Muscle of leg (tissue), 11 donors: Measurements from ENCODE around the gene CD72. TPM values are rescaled to one million over a fixed set of nuclear protein-coding genes. Genes with fewer than 3 reads are reported as not detected.

Experiments used
- DNase-seq: peaks from one replicate; pipeline ENCODE4 v3.0.0; 2013
- H3K27ac ChIP-seq: one replicate; pipeline ENCODE4 v1.5.1; 2013; ENCODE audit warnings: mild to moderate bottlenecking, low read length, control low read depth
- H3K27me3 ChIP-seq: one replicate; pipeline ENCODE4 v1.6.1; 2013; ENCODE audit warnings: low read length; ENCODE audit not compliant: control insufficient read depth, insufficient read depth
- H3K36me3 ChIP-seq: one replicate; pipeline ENCODE4 v1.6.1; 2013; ENCODE audit warnings: low read length; ENCODE audit not compliant: control insufficient read depth, insufficient read depth
- H3K4me1 ChIP-seq: one replicate; pipeline ENCODE4 v1.6.1; 2013; ENCODE audit warnings: low read length; ENCODE audit not compliant: control insufficient read depth, insufficient read depth
- H3K4me3 ChIP-seq: one replicate; pipeline ENCODE4 v1.5.1; 2013; ENCODE audit warnings: low read length, control low read depth
- H3K9me3 ChIP-seq: replicated peaks from 2 replicates; pipeline ENCODE4 v1.6.1; 2013; ENCODE audit warnings: low read depth, low read length; ENCODE audit not compliant: control insufficient read depth
- WGBS: methylation state at CpG from one replicate; pipeline ENCODE4 v1.1.5; 2013; ENCODE audit warnings: missing lambda C conversion rate; ENCODE audit not compliant: insufficient coverage; 5-methylcytosine and 5-hydroxymethylcytosine counted together
- polyA plus RNA-seq, 8 donors: library from polyadenylated mRNA; unstranded; fragments of 120-200 nt; gene quantifications; one replicate each; pipeline versions ENCODE4 v1.2.1 to v1.2.3, GENCODE V29; 2013; ENCODE audit warnings: inconsistent platforms in 1 of 8, low replicate concordance in 1 of 8; ENCODE audit not compliant: insufficient read length in 8 of 8, insufficient read depth in 1 of 8
- total RNA-seq: library from RNA; stranded (reverse); fragments of 120-200 nt; gene quantifications from one replicate; pipeline ENCODE4 v1.2.4, GENCODE V29; 2013

Gene CD72
- total and polyA plus RNA-seq, 9 donors = 1.2 to 2.9 (median 1.6) TPM

GRCh38 chr9:35659340-35659739, 41.1 kb upstream of the CD72 start:
- peaks cover 50% of the 10 kb centered on the region for H3K4me1 ChIP-seq
- peak overlapping the region; percentile 93 for H3K4me3 ChIP-seq
- 65% methylated on average over 3 of the region's 3 CpGs for WGBS
- peak overlapping the region; percentile 100 for H3K27ac ChIP-seq
- H3K9me3 ChIP-seq = no peaks in the 10 kb centered on the region
- no peaks in the 10 kb centered on the region for H3K27me3 ChIP-seq
- DNase-seq = no peak
- peaks cover 33% of the 10 kb centered on the region for H3K36me3 ChIP-seq

- peaks cover 48% of the 10 kb centered on the region for H3K4me1 ChIP-seq
- peak; percentile 67 for DNase-seq
- H3K36me3 ChIP-seq = peaks cover 33% of the 10 kb centered on the region
- WGBS = 0% methylated on average over 2 of the region's 2 CpGs
- H3K4me3 ChIP-seq = peak overlapping the region; percentile 93
- H3K27me3 ChIP-seq = no peaks in the 10 kb centered on the region
- peak overlapping the region; percentile 100 for H3K27ac ChIP-seq
- no peaks in the 10 kb centered on the region for H3K9me3 ChIP-seq
Measured at GRCh38 chr9:35658968-35659220, 40.7 kb upstream of the CD72 start.

GRCh38 chr9:35658137-35658967, 40.1 kb upstream of the CD72 start, which contains the start of gene CCDC107:
CCDC107 (plus strand) TSS chr9:35658292; CDS start chr9:35658380, 88 bp downstream.
- peak within 1 kb of the TSS; percentile 100 for H3K27ac ChIP-seq
- H3K36me3 ChIP-seq = peaks cover 33% of the 10 kb centered on the region
- no peaks in the 10 kb centered on the region for H3K27me3 ChIP-seq
- H3K9me3 ChIP-seq = no peaks in the 10 kb centered on the region
- under 1% methylated on average over 49 of the region's 67 CpGs for WGBS
- H3K4me3 ChIP-seq = peak within 1 kb of the TSS; percentile 93
- H3K4me1 ChIP-seq = peaks cover 45% of the 10 kb centered on the region
- DNase-seq = peak; percentile 94

- Histone ChIP-seq H3K4me3 (peak within 1 kb of the TSS; percentile 93), H3K27ac (peak within 1 kb of the TSS; percentile 100), H3K4me1 (peaks cover 44% of the 10 kb centered on the region), H3K36me3 (peaks cover 27% of the 10 kb centered on the region), H3K27me3 (no peaks in the 10 kb centered on the region), H3K9me3 (no peaks in the 10 kb centered on the region)
- WGBS = under 1% methylated on average over 33 of the region's 42 CpGs
- peak; percentile 100 for DNase-seq
Measured at GRCh38 chr9:35657546-35658136, 39.4 kb upstream of the CD72 start, which contains the start of gene RMRP. RMRP (minus strand) TSS chr9:35658019.

- H3K4me1 ChIP-seq = peaks cover 39% of the 10 kb centered on the region
Measured at GRCh38 chr9:35656831-35657545, 38.8 kb upstream of the CD72 start.

GRCh38 chr9:35656348-35656747, 38.1 kb upstream of the CD72 start:
- H3K4me3 ChIP-seq = no peak overlapping the region
- H3K27me3 ChIP-seq = no peaks in the 10 kb centered on the region
- H3K27ac ChIP-seq = no peak overlapping the region
- WGBS = 70% methylated on average over 11 of the region's 17 CpGs
- peaks cover 32% of the 10 kb centered on the region for H3K4me1 ChIP-seq
- H3K36me3 ChIP-seq = peaks cover 14% of the 10 kb centered on the region
- H3K9me3 ChIP-seq = no peaks in the 10 kb centered on the region
- DNase-seq = no peak

More at GRCh38 chr9:35656831-35657545, 38.8 kb upstream of the CD72 start:
- peak; percentile 71 for DNase-seq
- no peaks in the 10 kb centered on the region for H3K27me3 ChIP-seq
- H3K9me3 ChIP-seq = no peaks in the 10 kb centered on the region
- H3K27ac ChIP-seq = peak overlapping the region; percentile 100
- H3K36me3 ChIP-seq = peaks cover 20% of the 10 kb centered on the region
- 33% methylated on average over 18 of the region's 25 CpGs for WGBS
- H3K4me3 ChIP-seq = peak overlapping the region; percentile 58

GRCh38 chr9:35653611-35654010, 35.4 kb upstream of the CD72 start:
- no peak overlapping the region for H3K27ac ChIP-seq
- H3K9me3 ChIP-seq = no peaks in the 10 kb centered on the region
- H3K4me3 ChIP-seq = no peak overlapping the region
- H3K36me3 ChIP-seq = no peaks in the 10 kb centered on the region
- WGBS = no CpG with 5 or more reads among the region's 2 CpGs
- peaks cover 26% of the 10 kb centered on the region for H3K4me1 ChIP-seq
- no peaks in the 10 kb centered on the region for H3K27me3 ChIP-seq
- no peak for DNase-seq

- Histone ChIP-seq H3K4me3 (no peak overlapping the region), H3K4me1 (peaks cover 29% of the 10 kb centered on the region), H3K27me3 (no peaks in the 10 kb centered on the region), H3K9me3 (no peaks in the 10 kb centered on the region), H3K36me3 (no peaks in the 10 kb centered on the region), H3K27ac (no peak overlapping the region)
- no peak for DNase-seq
- WGBS = 79% methylated on average over 2 of the region's 8 CpGs
Measured at GRCh38 chr9:35652829-35653209, 34.6 kb upstream of the CD72 start.

GRCh38 chr9:35651956-35652828, 34.0 kb upstream of the CD72 start:
- no peak overlapping the region for H3K27ac ChIP-seq
- no peaks in the 10 kb centered on the region for H3K27me3 ChIP-seq
- H3K4me1 ChIP-seq = peaks cover 28% of the 10 kb centered on the region
- H3K9me3 ChIP-seq = no peaks in the 10 kb centered on the region
- WGBS = 86% methylated on average over 4 of the region's 7 CpGs
- DNase-seq = no peak
- no peaks in the 10 kb centered on the region for H3K36me3 ChIP-seq
- no peak overlapping the region for H3K4me3 ChIP-seq
